HepG2 (cell line): ENCODE measurements around the gene TGM5. TPM values are rescaled to one million over a fixed set of nuclear protein-coding genes. Genes with fewer than 3 reads are reported as not detected.

ENCODE experiments used
- ARNT ChIP-seq: fragments of 450-650 bp; IDR thresholded peaks from 2 replicates; pipeline ENCODE4 v1.6.1; 2017
- HMGXB3 ChIP-seq: sonication (generic); formaldehyde crosslinking; IDR thresholded peaks from 2 replicates; pipeline ENCODE4 v1.4.0; 2020; ENCODE audit warnings: missing genetic modification reagents, borderline replicate concordance
- KAT2B ChIP-seq: fragments of 150-350 bp; IDR thresholded peaks from 2 replicates; pipeline ENCODE4 v1.6.1; 2014; ENCODE audit warnings: low read depth, low read length, borderline replicate concordance
- MLLT10 ChIP-seq: sonication (generic); formaldehyde crosslinking; IDR thresholded peaks from 2 replicates; pipeline ENCODE4 v1.4.0; 2020; ENCODE audit warnings: missing genetic modification reagents
- NR2F1 ChIP-seq, 2 experiments: fragments of 450-650 bp in 1 of 2; formaldehyde crosslinking in 1 of 2; IDR thresholded peaks; 2 replicates each; pipeline versions ENCODE4 v1.5.0 to v1.6.1; 2016 to 2020; ENCODE audit warnings: mild to moderate bottlenecking in 1 of 2, missing compliant biosample characterization in 1 of 2, missing genetic modification reagents in 1 of 2, moderate library complexity in 1 of 2
- SAFB2 ChIP-seq: sonication (generic); formaldehyde crosslinking; IDR thresholded peaks from 2 replicates; pipeline ENCODE4 v1.5.1; 2020; ENCODE audit warnings: missing genetic modification reagents, low read depth, mild to moderate bottlenecking, borderline replicate concordance
- ZBTB2 ChIP-seq: sonication (generic); formaldehyde crosslinking; IDR thresholded peaks from 2 replicates; pipeline ENCODE4 v1.8.0; 2022; ENCODE audit warnings: low read depth, missing genetic modification reagents
- ZEB1 ChIP-seq: IDR thresholded peaks from 2 replicates; pipeline ENCODE4 v1.6.1; 2012; ENCODE audit warnings: mild to moderate bottlenecking, low read depth, inconsistent platforms; ENCODE audit not compliant: insufficient replicate concordance
- ZNF136 ChIP-seq: sonication (generic); formaldehyde crosslinking; IDR thresholded peaks from 2 replicates; pipeline ENCODE4 v1.8.1; 2022; ENCODE audit warnings: low read depth, mild to moderate bottlenecking, moderate library complexity, missing genetic modification reagents
- ZNF34 ChIP-seq: sonication (generic); formaldehyde crosslinking; IDR thresholded peaks from 2 replicates; pipeline ENCODE4 v1.4.0; 2020; ENCODE audit warnings: mild to moderate bottlenecking, missing genetic modification reagents, borderline replicate concordance
- ZNF446 ChIP-seq: sonication (generic); formaldehyde crosslinking; IDR thresholded peaks from 2 replicates; pipeline ENCODE4 v1.5.0; 2020; ENCODE audit warnings: mild to moderate bottlenecking, missing genetic modification reagents
- ZNF644 ChIP-seq: IDR thresholded peaks from 2 replicates; pipeline ENCODE4 v1.6.1; 2016; ENCODE audit warnings: low read depth
- polyA plus RNA-seq, 8 experiments: library from polyadenylated mRNA; depleted of rRNA in 3 of 8; stranded (reverse) in 7 of 8; unstranded in 1 of 8; fragments of >200 nt; fragmentation: Illumina TruSeq in 4 of 8; extraction: Trizol in 4 of 8; gene quantifications; 2 replicates each; pipeline versions ENCODE4 v1.2.1 to v1.2.3, GENCODE V29; 2011 to 2016; ENCODE audit warnings: low read depth in 4 of 8, missing spikeins in 1 of 8, mixed read lengths in 1 of 8; ENCODE audit not compliant: insufficient read depth in 1 of 8
- total RNA-seq, 5 experiments: library from RNA; depleted of rRNA; stranded (reverse); fragments of >200 nt; fragmentation: Illumina TruSeq; extraction: Trizol; gene quantifications; 2 replicates each; pipeline ENCODE4 v1.2.3, GENCODE V29; 2016; ENCODE audit warnings: low read depth in 1 of 5

TGM5 gene
- total and polyA plus RNA-seq, 2 of the 13 experiments (the other 11 are each of a cell fraction or from before 2014, with no cell fraction given) = 0.18 to 0.65 TPM

- no peak for TF ChIP-seq ZNF34
- no peak for TF ChIP-seq MLLT10 (CRISPR knock-in tag)
- TF ChIP-seq KAT2B = no peak
- no peak for TF ChIP-seq ZNF446
- TF ChIP-seq ZBTB2 (CRISPR knock-in tag) = no peak
- TF ChIP-seq ZNF136 (CRISPR knock-in tag) = no peak
- no peak for TF ChIP-seq ZNF644 (CRISPR knock-in tag)
- no peak for TF ChIP-seq SAFB2 (CRISPR knock-in tag)
- no peak for TF ChIP-seq HMGXB3
- no peak for TF ChIP-seq ARNT
- TF ChIP-seq NR2F1 (CRISPR knock-in tag; IDR thresholded peaks at IDR 0.05) = no peak
- no peak for TF ChIP-seq ZEB1
Measured at GRCh38 chr15:43314171-43314570, 47.4 kb upstream of the TGM5 start (continued).
